ENCODE data around the gene ANKS1B.
A peak's percentile ranks its signal among the peaks of the same experiment; 100 is the strongest.

Gene ANKS1B

DNA sequence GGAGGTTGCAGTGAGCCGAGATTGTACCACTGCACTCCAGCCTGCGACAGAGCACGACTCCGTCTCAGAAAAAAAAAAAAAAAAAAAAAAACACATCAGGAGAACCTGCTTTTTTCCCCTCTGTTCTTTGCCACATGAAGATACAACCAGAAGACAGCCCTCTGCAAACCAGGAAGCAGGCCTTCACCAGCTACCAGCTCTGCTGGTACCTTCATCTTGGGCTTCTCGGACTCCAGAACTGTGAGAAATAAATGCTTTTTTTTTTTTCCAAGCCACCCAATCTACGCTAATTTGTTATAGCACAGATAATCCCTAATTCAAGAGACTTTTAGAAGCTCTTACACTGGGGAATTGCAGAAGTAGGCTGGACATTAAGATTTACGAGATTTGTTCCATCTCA is 216.0 kb downstream of the ANKS1B start:
- Histone ChIP-seq H3K4me1 (ENCODE audit: control insufficient read depth, insufficient read depth, low read length) (no peaks in the 10 kb centered on the region), H3K9me3 (ENCODE audit: control insufficient read depth, insufficient read depth, low read depth, low read length) (no peaks in the 10 kb centered on the region), H3K36me3 (ENCODE audit: control insufficient read depth in 2 of 2, insufficient read depth in 1 of 2, low read length in 2 of 2) (no peaks in the 10 kb centered on the region), H3K4me3 (ENCODE audit: low read depth, low read length) (no peak overlapping the region), H3K27ac (ENCODE audit: extremely low read depth, low read depth, low read length) (no peak overlapping the region)
- POLR2A ChIA-PET: no interaction called here
- TF ChIP-seq ZNF114 (tag by site-specific recombination; IDR thresholded peaks at IDR 0.05) (no peak), OSR2 (tag by site-specific recombination; IDR thresholded peaks at IDR 0.05) (no peak), ZNF629 (tag by site-specific recombination; IDR thresholded peaks at IDR 0.05) (no peak), ZNF548 (tag by site-specific recombination; IDR thresholded peaks at IDR 0.05) (no peak), SP7 (tag by site-specific recombination; IDR thresholded peaks at IDR 0.05) (no peak), ZNF549 (tag by site-specific recombination; IDR thresholded peaks at IDR 0.05) (no peak)
- TF ChIP-seq, protein P1, sequence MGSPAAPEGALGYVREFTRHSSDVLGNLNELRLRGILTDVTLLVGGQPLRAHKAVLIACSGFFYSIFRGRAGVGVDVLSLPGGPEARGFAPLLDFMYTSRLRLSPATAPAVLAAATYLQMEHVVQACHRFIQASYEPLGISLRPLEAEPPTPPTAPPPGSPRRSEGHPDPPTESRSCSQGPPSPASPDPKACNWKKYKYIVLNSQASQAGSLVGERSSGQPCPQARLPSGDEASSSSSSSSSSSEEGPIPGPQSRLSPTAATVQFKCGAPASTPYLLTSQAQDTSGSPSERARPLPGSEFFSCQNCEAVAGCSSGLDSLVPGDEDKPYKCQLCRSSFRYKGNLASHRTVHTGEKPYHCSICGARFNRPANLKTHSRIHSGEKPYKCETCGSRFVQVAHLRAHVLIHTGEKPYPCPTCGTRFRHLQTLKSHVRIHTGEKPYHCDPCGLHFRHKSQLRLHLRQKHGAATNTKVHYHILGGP (tag by site-specific recombination; IDR thresholded peaks at IDR 0.05): no peak
- TF ChIP-seq, protein P2, sequence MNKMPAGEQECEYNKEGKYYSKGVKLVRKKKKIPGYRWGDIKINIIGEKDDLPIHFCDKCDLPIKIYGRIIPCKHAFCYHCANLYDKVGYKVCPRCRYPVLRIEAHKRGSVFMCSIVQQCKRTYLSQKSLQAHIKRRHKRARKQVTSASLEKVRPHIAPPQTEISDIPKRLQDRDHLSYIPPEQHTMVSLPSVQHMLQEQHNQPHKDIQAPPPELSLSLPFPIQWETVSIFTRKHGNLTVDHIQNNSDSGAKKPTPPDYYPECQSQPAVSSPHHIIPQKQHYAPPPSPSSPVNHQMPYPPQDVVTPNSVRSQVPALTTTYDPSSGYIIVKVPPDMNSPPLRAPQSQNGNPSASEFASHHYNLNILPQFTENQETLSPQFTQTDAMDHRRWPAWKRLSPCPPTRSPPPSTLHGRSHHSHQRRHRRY (tag by site-specific recombination; IDR thresholded peaks at IDR 0.05): no peak
- TF ChIP-seq, protein P3, sequence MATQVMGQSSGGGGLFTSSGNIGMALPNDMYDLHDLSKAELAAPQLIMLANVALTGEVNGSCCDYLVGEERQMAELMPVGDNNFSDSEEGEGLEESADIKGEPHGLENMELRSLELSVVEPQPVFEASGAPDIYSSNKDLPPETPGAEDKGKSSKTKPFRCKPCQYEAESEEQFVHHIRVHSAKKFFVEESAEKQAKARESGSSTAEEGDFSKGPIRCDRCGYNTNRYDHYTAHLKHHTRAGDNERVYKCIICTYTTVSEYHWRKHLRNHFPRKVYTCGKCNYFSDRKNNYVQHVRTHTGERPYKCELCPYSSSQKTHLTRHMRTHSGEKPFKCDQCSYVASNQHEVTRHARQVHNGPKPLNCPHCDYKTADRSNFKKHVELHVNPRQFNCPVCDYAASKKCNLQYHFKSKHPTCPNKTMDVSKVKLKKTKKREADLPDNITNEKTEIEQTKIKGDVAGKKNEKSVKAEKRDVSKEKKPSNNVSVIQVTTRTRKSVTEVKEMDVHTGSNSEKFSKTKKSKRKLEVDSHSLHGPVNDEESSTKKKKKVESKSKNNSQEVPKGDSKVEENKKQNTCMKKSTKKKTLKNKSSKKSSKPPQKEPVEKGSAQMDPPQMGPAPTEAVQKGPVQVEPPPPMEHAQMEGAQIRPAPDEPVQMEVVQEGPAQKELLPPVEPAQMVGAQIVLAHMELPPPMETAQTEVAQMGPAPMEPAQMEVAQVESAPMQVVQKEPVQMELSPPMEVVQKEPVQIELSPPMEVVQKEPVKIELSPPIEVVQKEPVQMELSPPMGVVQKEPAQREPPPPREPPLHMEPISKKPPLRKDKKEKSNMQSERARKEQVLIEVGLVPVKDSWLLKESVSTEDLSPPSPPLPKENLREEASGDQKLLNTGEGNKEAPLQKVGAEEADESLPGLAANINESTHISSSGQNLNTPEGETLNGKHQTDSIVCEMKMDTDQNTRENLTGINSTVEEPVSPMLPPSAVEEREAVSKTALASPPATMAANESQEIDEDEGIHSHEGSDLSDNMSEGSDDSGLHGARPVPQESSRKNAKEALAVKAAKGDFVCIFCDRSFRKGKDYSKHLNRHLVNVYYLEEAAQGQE (tag by site-specific recombination; IDR thresholded peaks at IDR 0.05): no peak
- TF ChIP-seq, protein P4, sequence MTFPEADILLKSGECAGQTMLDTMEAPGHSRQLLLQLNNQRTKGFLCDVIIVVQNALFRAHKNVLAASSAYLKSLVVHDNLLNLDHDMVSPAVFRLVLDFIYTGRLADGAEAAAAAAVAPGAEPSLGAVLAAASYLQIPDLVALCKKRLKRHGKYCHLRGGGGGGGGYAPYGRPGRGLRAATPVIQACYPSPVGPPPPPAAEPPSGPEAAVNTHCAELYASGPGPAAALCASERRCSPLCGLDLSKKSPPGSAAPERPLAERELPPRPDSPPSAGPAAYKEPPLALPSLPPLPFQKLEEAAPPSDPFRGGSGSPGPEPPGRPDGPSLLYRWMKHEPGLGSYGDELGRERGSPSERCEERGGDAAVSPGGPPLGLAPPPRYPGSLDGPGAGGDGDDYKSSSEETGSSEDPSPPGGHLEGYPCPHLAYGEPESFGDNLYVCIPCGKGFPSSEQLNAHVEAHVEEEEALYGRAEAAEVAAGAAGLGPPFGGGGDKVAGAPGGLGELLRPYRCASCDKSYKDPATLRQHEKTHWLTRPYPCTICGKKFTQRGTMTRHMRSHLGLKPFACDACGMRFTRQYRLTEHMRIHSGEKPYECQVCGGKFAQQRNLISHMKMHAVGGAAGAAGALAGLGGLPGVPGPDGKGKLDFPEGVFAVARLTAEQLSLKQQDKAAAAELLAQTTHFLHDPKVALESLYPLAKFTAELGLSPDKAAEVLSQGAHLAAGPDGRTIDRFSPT (tag by site-specific recombination; IDR thresholded peaks at IDR 0.05): no peak
- CTCF ChIA-PET: interaction anchor here (0.6 kb wide), 2 partner anchors 218 to 249 kb away, joined by 3 to 4 read pairs; no protein-coding TSS in a partner anchor

DNA sequence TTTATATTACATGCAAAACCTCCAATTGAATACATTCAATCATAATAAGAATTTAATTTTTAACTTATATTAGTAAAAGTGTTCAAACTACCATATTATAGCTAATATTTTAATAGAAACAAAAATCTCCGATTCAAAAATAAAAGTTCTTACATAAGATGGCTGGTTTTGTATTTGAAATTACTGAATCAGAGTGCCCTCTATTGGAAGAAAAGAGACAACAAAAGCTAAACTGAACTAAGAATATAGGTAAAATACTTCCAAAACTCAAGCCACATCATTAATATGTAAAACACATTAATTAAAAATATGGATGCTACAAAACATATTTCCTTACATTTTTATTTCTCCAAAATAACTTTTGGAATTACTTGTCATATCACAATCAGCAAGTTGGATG is 216.9 kb downstream of the ANKS1B start:
- CTCF ChIA-PET: interaction anchor here (0.6 to 1.5 kb wide), 12 partner anchors 8 to 928 kb away, joined by 3 to 7 read pairs (median 3); no protein-coding TSS in a partner anchor
- H3K4me3 ChIP-seq (ENCODE audit: low read depth, low read length): no peak overlapping the region
- no peaks in the 10 kb centered on the region for H3K36me3 ChIP-seq (ENCODE audit: control insufficient read depth in 2 of 2, insufficient read depth in 1 of 2, low read length in 2 of 2)
- H3K27ac ChIP-seq (ENCODE audit: extremely low read depth, low read depth, low read length): no peak overlapping the region
- no peak for TF ChIP-seq SETDB1 (IDR thresholded peaks at IDR 0.05; ENCODE audit: insufficient read length, low read length)
- peak; percentile 48 for TF ChIP-seq ZNF654 (tag by site-specific recombination; IDR thresholded peaks at IDR 0.05; ENCODE audit: low read depth)
- TF ChIP-seq, protein P5, sequence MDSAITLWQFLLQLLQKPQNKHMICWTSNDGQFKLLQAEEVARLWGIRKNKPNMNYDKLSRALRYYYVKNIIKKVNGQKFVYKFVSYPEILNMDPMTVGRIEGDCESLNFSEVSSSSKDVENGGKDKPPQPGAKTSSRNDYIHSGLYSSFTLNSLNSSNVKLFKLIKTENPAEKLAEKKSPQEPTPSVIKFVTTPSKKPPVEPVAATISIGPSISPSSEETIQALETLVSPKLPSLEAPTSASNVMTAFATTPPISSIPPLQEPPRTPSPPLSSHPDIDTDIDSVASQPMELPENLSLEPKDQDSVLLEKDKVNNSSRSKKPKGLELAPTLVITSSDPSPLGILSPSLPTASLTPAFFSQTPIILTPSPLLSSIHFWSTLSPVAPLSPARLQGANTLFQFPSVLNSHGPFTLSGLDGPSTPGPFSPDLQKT (IDR thresholded peaks at IDR 0.05; ENCODE audit: borderline replicate concordance, low read depth, low read length): no peak
- TF ChIP-seq ZNF394 (tag by site-specific recombination; IDR thresholded peaks at IDR 0.05; ENCODE audit: borderline replicate concordance): no peak
- H3K9me3 ChIP-seq (ENCODE audit: control insufficient read depth, insufficient read depth, low read depth, low read length): no peaks in the 10 kb centered on the region
- POLR2A ChIA-PET: no interaction called here
- H3K4me1 ChIP-seq (ENCODE audit: control insufficient read depth, insufficient read depth, low read length): no peaks in the 10 kb centered on the region

Measured in HEK293 (cell line).